Aorta (tissue), 5 donors: ENCODE data around the gene TTC39B. TPM values are rescaled to one million over a fixed set of nuclear protein-coding genes. Genes with fewer than 3 reads are reported as not detected.

Experiments
- ATAC-seq: fragments of 200-7000 bp; cut with Tn5 transposase; one replicate; pipeline ENCODE4 v1.9.1; 2022; ENCODE audit warnings: moderate library complexity; ENCODE audit not compliant: low FRiP score
- DNase-seq, 2 donors: peaks; one replicate each; pipeline ENCODE4 v3.0.0-alpha.2; 2020
- H3K27ac ChIP-seq, 2 donors: one replicate each; pipeline ENCODE4 v1.5.1; 2013; ENCODE audit warnings: low read length in 2 of 2, mild to moderate bottlenecking in 2 of 2, moderate library complexity in 2 of 2, control low read depth in 1 of 2, inconsistent platforms in 1 of 2, low read depth in 1 of 2
- H3K27me3 ChIP-seq, 2 donors: one replicate each; pipeline ENCODE4 v1.6.1; 2013; ENCODE audit warnings: control low read depth in 1 of 2, low read length in 1 of 2, mild to moderate bottlenecking in 1 of 2, moderate library complexity in 1 of 2; ENCODE audit not compliant: insufficient read depth in 2 of 2, control insufficient read depth in 1 of 2
- H3K36me3 ChIP-seq, 2 donors: one replicate each; pipeline ENCODE4 v1.6.1; 2013; ENCODE audit warnings: control low read depth in 1 of 2, low read length in 1 of 2, mild to moderate bottlenecking in 1 of 2; ENCODE audit not compliant: insufficient read depth in 2 of 2, control insufficient read depth in 1 of 2
- H3K4me1 ChIP-seq, 2 donors: one replicate each; pipeline ENCODE4 v1.6.1; 2013; ENCODE audit warnings: low read length in 2 of 2, control low read depth in 1 of 2, mild to moderate bottlenecking in 1 of 2, moderate library complexity in 1 of 2; ENCODE audit not compliant: insufficient read depth in 2 of 2, control insufficient read depth in 1 of 2
- H3K4me3 ChIP-seq, 2 donors: one replicate each; pipeline ENCODE4 v1.5.1; 2013; ENCODE audit warnings: low read length in 2 of 2, control low read depth in 1 of 2, mild to moderate bottlenecking in 1 of 2
- H3K9me3 ChIP-seq: one replicate; pipeline ENCODE4 v1.6.1; 2013; ENCODE audit warnings: mild to moderate bottlenecking, low read length; ENCODE audit not compliant: control insufficient read depth
- WGBS, 2 donors: extraction: QIAGEN DNeasy Blood & Tissue Kit; methylation state at CpG; one replicate each; pipeline ENCODE4 v1.1.7; 2013; 5-methylcytosine and 5-hydroxymethylcytosine counted together
- intact Hi-C, 2 donors: fragments of 100-400 bp; cut with DNase I; formaldehyde crosslinking; loops; one replicate each; pipeline versions ENCODE4 v1.14.2 to v1.15.0; 2022
- long read RNA-seq, 2 donors: library from polyadenylated mRNA; unstranded; transcript quantifications; one replicate each; pipeline ENCODE4 v2.0.0, GENCODE V29; 2020 to 2021
- polyA plus RNA-seq, 2 donors: library from polyadenylated mRNA; stranded (reverse); fragments of 200-250 nt; gene quantifications; one replicate each; pipeline ENCODE4 v1.2.3, GENCODE V29; 2013
- total RNA-seq, 2 donors: library from RNA; stranded (reverse); fragmentation: NEBNext Ultra II Directional; extraction: Animal tissue kit (Norgen Biotek cat#: 25700); gene quantifications; one replicate each; pipeline ENCODE4 v1.2.1, GENCODE V29; 2021
- donor health status: healthy with polysubstance abuse.
- donor health status: Bipolar disorder and iron deficiency.
- donor health status: DM: no; HTN: no; CAD: no.
- donor health status: DM: no; HTN: no; CAD: no.
- donor health status: DM: yes; HTN: yes; CAD: no.

The TTC39B gene
- total RNA-seq (10 to 100 TPM; 35.2 to 40.8 TPM), polyA plus RNA-seq (10 to 100 TPM in 1 of 2 donors, 1 to 10 TPM in 1; 6.1 to 18.3 TPM)
- long read RNA-seq, donor 1, full-length matches to known transcripts, result 20 of 48 reads
- long read RNA-seq, donor 1, partial matches to known transcripts, result 3 of 48 reads
- long read RNA-seq, donor 1, other reads (novel, unspliced or antisense), result 25 of 48 reads
- long read RNA-seq, donor 2, full-length matches to known transcripts, result 2 of 13 reads
- long read RNA-seq, donor 2, partial matches to known transcripts, result 2 of 13 reads
- long read RNA-seq, donor 2, other reads (novel, unspliced or antisense), result 9 of 13 reads

DNA sequence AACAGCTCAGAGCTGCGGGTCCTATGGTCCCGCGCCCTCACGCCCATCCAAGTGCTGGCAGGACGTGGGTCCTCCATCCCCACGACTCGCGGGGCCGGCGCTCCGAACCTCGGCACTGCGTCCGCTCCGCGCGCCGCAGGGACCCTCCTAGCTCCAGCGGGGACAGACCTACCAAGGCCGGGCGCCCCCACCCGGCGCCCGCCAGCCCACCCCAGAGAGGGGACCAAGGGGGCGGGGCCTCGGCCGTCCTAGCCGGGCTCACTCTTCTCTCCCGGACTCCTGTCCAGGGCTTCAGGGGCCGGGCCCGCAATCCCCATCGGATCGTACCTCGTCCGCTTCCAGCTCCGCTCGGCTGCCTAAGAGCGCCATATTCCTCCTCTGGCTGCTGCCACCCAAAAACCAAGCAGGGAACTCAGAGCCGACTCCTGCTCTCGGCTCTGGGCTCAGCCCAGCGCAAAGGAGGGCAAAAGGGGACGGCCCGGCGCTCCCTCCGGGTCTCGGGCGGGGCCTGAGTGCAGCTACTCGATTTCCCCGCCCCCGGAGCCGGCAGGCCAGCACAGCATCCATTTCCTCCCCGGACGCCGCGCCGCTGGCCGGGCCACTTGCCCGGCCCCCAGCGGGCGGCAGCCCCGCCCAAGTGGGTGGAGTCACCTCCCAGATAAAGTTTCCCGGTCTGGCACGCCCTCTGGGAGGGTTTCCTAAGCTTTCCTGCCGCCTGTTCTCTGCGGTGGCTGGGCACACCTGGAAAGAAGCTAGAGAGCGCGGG, at the start of gene TTC39B:
TSS of gene TTC39B (minus strand) at position 460 of the 766 bp plus-strand sequence. CDS start at position 369, 91 bp downstream.
- H3K9me3 ChIP-seq, result no peaks in the 10 kb centered on the region
- intact Hi-C loops, result loop anchor here in 1 of 2 donors (5.0 to 10.0 kb wide), 5 partner anchors 45 to 152 kb away; partner anchors contain the start of gene SNAPC3
- H3K4me3 ChIP-seq, result peak within 1 kb of the TSS; percentile 75 to 80
- DNase-seq, result peak; percentile 96 to 98
- peak within 1 kb of the TSS; percentile 34 to 68 for H3K27ac ChIP-seq
- no peaks in the 10 kb centered on the region for H3K4me1 ChIP-seq
- peak; percentile 98 for ATAC-seq
- 0% methylated on average over 51 to 67 of the region's 67 CpGs for whole genome bisulfite sequencing, 2 donors
- H3K27me3 ChIP-seq, result no peaks in the 10 kb centered on the region
- H3K36me3 ChIP-seq, result no peaks in the 10 kb centered on the region

DNA sequence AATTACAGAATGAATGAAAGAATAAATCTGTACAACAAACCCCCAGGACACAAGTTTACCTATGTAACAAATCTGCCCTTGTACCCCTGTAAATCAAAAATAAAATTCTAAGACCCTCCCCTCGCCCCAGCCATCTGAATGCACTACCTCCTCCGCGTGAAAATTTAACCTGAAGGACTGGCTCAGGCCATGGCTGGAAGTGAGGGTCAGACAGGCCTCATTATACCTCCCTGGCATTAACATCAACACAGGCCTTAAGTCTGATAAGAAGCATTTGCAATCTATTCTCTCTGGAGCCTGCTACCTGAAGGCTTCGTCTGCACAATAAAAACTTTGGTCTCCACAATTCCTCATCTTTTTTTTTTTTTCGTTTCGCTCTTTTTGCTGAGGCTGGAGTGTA, 48.7 kb upstream of the TTC39B start:
- Histone ChIP-seq H3K4me1 (no peaks in the 10 kb centered on the region), H3K9me3 (no peaks in the 10 kb centered on the region), H3K27me3 (no peaks in the 10 kb centered on the region), H3K36me3 (no peaks in the 10 kb centered on the region), H3K27ac (no peak overlapping the region), H3K4me3 (no peak overlapping the region)
- ATAC-seq (no peak), DNase-seq (no peak)
- WGBS, 2 donors, result 92 to 94% methylated on average over 6 of the region's 6 CpGs
- intact Hi-C loops, result loop anchor here in 1 of 2 donors (5.0 kb wide), 1 partner anchor 62 kb away; no protein-coding TSS in a partner anchor

DNA sequence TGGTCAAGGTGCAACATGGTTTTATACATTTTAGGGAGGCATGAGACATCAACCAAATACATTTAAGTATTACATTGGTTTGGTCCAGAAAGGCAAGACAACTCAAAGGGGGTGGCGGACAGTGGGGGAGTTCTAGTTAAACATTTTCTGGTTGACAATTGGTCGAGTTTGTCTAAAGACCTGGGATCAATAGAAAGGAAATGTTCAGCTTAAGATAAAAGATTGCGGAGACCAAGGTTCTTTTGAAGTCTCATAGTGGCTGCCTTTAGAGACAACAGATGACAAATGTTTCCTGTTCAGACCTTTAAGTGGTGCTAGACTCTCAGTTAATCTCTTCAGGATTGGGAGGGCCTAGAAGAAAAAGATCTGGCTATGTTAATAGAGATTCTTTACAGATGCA, 47.7 kb upstream of the TTC39B start:
- no peaks in the 10 kb centered on the region for H3K27me3 ChIP-seq
- H3K27ac ChIP-seq, result no peak overlapping the region
- 84 to 87% methylated on average over 3 of the region's 3 CpGs for WGBS, 2 donors
- ATAC-seq, result no peak
- H3K4me3 ChIP-seq, result no peak overlapping the region
- no peaks in the 10 kb centered on the region for H3K36me3 ChIP-seq
- intact Hi-C loops, result loop anchor here in 1 of 2 donors (5.0 kb wide), 1 partner anchor 63 kb away; no protein-coding TSS in a partner anchor
- H3K9me3 ChIP-seq, result no peaks in the 10 kb centered on the region
- no peak for DNase-seq
- no peaks in the 10 kb centered on the region for H3K4me1 ChIP-seq

DNA sequence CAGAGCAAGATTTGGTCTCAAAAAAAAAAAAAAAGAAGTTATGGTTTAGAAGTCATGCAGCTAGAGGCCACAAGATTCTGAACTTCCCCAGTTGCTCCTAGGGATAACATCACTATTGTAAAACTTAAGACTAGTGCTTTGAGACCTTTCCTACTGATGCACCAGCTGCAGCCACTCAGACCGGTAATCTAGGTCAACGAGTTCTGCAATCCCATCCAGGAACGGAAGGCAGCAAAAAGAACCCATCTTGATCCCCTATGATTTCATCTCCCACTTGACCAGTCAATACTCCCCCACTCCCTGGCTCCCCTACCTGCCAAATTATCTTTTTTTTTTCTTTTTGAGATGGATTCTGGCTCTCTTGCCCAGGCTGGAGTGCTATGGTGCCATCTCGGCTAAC, 46.9 kb upstream of the TTC39B start:
- intact Hi-C loops, result no loop called here
- no peaks in the 10 kb centered on the region for H3K27me3 ChIP-seq
- H3K4me3 ChIP-seq, result no peak overlapping the region
- H3K4me1 ChIP-seq, result no peaks in the 10 kb centered on the region
- no peaks in the 10 kb centered on the region for H3K9me3 ChIP-seq
- no peaks in the 10 kb centered on the region for H3K36me3 ChIP-seq
- WGBS, 2 donors, result 93 to 95% methylated on average over 4 of the region's 4 CpGs
- ATAC-seq, result no peak
- no peak for DNase-seq
- H3K27ac ChIP-seq, result no peak overlapping the region

DNA sequence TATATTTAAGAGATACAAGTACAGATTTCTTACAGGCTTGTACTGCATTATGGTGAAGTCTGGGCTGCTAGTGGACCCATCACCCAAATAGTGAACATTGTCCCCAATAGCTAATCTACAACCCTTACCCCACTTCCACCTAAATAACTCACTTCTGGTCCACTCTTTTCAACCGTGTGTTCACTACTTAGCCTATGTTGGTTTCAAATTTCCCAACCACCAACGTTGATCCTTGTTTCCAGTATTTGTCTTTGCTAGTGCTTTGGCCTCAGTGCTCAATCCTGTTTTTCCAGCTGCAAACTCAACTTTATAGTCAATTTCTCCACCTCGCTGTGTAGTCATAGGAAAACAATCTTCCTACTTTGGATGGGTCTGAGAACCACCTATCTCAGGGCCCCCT, 45.3 kb upstream of the TTC39B start:
- H3K27ac ChIP-seq, result no peak overlapping the region
- ATAC-seq (no peak), DNase-seq (no peak)
- H3K36me3 ChIP-seq, result no peaks in the 10 kb centered on the region
- H3K4me3 ChIP-seq, result no peak overlapping the region
- no peaks in the 10 kb centered on the region for H3K4me1 ChIP-seq
- intact Hi-C loops, result no loop called here
- H3K27me3 ChIP-seq, result no peaks in the 10 kb centered on the region
- WGBS, 2 donors, result 33 to 35% methylated on average over 3 of the region's 3 CpGs
- H3K9me3 ChIP-seq, result no peaks in the 10 kb centered on the region

DNA sequence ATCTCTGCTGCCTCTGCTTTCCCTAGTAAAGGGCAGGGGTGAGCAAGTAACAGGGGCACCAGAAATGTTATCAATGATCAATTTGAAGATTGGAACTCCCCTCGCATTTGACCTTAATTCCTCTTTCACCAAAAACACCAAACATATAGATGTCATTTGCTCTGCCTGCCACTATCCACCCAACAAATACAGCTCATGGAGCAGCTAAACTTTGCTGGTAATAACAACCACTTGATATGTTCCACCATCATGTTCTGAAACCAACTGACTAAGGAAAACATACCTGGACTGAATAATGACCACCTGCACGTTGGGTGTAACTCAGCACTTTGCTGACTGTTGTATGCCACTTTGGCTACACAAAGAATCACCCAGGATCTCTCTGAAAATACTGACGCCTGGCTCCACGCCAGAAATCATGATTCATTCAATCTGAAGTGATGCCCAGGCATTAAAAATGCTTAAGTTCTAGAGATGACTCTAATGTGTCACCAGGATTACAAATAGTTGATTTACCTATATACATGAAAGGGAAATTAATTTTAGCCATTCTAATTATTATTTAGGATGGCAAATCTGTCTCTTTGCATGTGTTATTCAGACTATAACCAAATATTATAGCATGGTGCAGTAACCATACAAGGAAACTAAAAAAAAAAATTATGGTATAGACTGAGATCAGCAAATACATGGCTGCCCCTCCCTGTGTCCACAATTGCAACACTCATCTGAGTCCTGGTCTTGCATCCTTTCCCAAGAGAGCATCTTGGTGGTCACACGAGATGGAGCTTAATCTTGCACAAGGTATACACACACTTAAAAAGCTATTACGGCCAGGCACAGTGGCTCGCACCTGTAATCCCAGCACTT, 43.1 kb upstream of the TTC39B start:
- no peak overlapping the region for H3K4me3 ChIP-seq
- H3K9me3 ChIP-seq, result no peaks in the 10 kb centered on the region
- no peaks in the 10 kb centered on the region for H3K36me3 ChIP-seq
- DNase-seq (peak in 1 of 2 donors; percentile 56), ATAC-seq (no peak)
- H3K27me3 ChIP-seq, result no peaks in the 10 kb centered on the region
- WGBS, 2 donors, result 57 to 59% methylated on average over 7 of the region's 7 CpGs
- no peaks in the 10 kb centered on the region for H3K4me1 ChIP-seq
- intact Hi-C loops, result loop anchor here in 1 of 2 donors (10.0 kb wide), 1 partner anchor 75 kb away; the partner anchor contains the start of gene SNAPC3
- no peak overlapping the region for H3K27ac ChIP-seq

DNA sequence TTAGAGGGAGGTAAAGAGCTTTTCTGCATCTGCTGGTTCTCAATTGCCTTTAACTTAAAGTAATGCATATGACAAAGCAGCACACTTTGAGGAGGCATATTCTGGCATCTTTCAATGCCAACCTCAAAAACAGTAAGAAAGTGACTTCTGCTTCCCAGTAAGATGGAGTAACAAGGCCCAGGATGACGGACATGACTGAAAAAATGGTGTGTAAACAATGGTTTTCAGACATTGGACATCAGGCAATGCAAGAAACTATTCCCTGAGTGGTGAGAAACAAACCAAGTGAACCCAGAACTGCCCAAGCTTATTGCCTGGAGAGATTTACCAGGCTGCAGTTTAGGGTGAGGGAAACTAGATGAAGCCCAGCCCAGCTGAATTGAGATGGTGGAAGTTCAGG, 39.8 kb upstream of the TTC39B start:
- Histone ChIP-seq H3K36me3 (no peaks in the 10 kb centered on the region), H3K4me3 (no peak overlapping the region), H3K27ac (no peak overlapping the region), H3K27me3 (no peaks in the 10 kb centered on the region), H3K4me1 (no peaks in the 10 kb centered on the region), H3K9me3 (peaks cover 1% of the 10 kb centered on the region)
- no peak for ATAC-seq
- DNase-seq, result no peak
- intact Hi-C loops, result loop anchor here in 1 of 2 donors (10.0 kb wide), 1 partner anchor 78 kb away; the partner anchor contains the start of gene SNAPC3
- 0 to 52% methylated on average over 1 of the region's 1 CpG for WGBS, 2 donors

DNA sequence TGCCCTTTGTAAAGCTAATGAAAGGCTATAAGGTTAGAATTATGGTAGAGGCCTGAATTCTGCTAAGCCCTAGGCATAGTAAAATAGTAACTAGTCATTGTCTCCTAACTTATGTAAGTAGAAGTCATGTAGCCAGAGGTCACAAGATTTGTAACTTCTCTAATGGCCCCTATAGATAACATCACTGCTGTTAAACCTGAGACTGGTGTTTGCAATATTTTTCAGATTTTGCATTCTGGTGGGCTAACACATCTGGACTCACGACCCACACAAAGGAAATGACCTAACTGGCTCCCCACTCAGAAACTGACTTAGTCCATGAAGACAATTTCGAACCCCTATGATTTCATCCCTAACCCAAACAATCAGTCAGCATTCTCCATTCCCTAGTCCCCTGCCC, 37.2 kb upstream of the TTC39B start:
- no peaks in the 10 kb centered on the region for H3K27me3 ChIP-seq
- H3K4me1 ChIP-seq, result no peaks in the 10 kb centered on the region
- intact Hi-C loops, result loop anchor here in 1 of 2 donors (10.0 kb wide), 1 partner anchor 81 kb away; the partner anchor contains the start of gene SNAPC3
- DNase-seq (no peak), ATAC-seq (no peak)
- H3K36me3 ChIP-seq, result no peaks in the 10 kb centered on the region
- H3K9me3 ChIP-seq, result peaks cover 1% of the 10 kb centered on the region
- whole genome bisulfite sequencing, 2 donors, result 82 to 93% methylated on average over 2 of the region's 2 CpGs
- H3K4me3 ChIP-seq, result no peak overlapping the region
- no peak overlapping the region for H3K27ac ChIP-seq
